Measurements from ENCODE around the gene SIRT7. TPM values are rescaled to one million over a fixed set of nuclear protein-coding genes. Genes with fewer than 3 reads are reported as not detected.

SIRT7 gene
- total RNA-seq, 1 donor from 2014 or later: 20.9 TPM

GRCh38 chr17:81865733-81866439 is 52.1 kb downstream of the SIRT7 start:
- peaks cover 10% of the 10 kb centered on the region for H3K36me3 Mint-ChIP-seq (ENCODE audit: unreplicated experiment)

DNA sequence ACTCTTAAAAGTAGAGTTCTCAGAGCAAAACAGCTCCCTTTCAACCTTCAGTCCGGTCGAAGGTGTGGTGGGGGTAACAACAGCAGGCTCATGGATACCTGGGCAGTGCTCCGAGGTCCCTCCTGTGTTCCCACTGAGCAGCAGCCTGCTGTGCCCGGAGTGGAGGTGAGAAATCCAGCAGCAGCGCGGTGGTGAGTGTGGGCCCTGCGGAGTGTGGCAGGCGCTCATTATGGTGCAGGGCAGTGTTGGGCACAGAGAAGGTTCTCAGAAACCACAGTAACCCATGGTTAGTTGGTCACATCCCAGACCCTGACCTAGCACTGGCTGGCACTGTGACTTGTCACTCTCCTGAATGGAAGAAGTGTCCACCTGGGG is 52.6 kb downstream of the SIRT7 start:
- TF ChIP-seq CTCF (IDR thresholded peaks at IDR 0.05): no peak
- peaks cover 10% of the 10 kb centered on the region for H3K36me3 Mint-ChIP-seq (ENCODE audit: unreplicated experiment)
- no peak for DNase-seq (ENCODE audit: extremely low spot score, unreplicated experiment)
- H3K27me3 Mint-ChIP-seq (ENCODE audit: unreplicated experiment): no peaks in the 10 kb centered on the region
- no peaks in the 10 kb centered on the region for H3K9me3 Mint-ChIP-seq (ENCODE audit: unreplicated experiment)
- H3K4me3 Mint-ChIP-seq (ENCODE audit: unreplicated experiment): no peak overlapping the region
- H3K4me1 Mint-ChIP-seq (ENCODE audit: unreplicated experiment): peaks cover 48% of the 10 kb centered on the region
- H3K27ac Mint-ChIP-seq (ENCODE audit: unreplicated experiment): peak overlapping the region; percentile 66

More at GRCh38 chr17:81865733-81866439, 52.1 kb downstream of the SIRT7 start:
- no peaks in the 10 kb centered on the region for H3K27me3 Mint-ChIP-seq (ENCODE audit: unreplicated experiment)
- peak overlapping the region; percentile 66 for H3K27ac Mint-ChIP-seq (ENCODE audit: unreplicated experiment)
- no peak overlapping the region for H3K4me3 Mint-ChIP-seq (ENCODE audit: unreplicated experiment)
- DNase-seq (ENCODE audit: extremely low spot score, unreplicated experiment): no peak
- TF ChIP-seq CTCF (IDR thresholded peaks at IDR 0.05): no peak
- no peaks in the 10 kb centered on the region for H3K9me3 Mint-ChIP-seq (ENCODE audit: unreplicated experiment)
- H3K4me1 Mint-ChIP-seq (ENCODE audit: unreplicated experiment): peaks cover 49% of the 10 kb centered on the region

DNA sequence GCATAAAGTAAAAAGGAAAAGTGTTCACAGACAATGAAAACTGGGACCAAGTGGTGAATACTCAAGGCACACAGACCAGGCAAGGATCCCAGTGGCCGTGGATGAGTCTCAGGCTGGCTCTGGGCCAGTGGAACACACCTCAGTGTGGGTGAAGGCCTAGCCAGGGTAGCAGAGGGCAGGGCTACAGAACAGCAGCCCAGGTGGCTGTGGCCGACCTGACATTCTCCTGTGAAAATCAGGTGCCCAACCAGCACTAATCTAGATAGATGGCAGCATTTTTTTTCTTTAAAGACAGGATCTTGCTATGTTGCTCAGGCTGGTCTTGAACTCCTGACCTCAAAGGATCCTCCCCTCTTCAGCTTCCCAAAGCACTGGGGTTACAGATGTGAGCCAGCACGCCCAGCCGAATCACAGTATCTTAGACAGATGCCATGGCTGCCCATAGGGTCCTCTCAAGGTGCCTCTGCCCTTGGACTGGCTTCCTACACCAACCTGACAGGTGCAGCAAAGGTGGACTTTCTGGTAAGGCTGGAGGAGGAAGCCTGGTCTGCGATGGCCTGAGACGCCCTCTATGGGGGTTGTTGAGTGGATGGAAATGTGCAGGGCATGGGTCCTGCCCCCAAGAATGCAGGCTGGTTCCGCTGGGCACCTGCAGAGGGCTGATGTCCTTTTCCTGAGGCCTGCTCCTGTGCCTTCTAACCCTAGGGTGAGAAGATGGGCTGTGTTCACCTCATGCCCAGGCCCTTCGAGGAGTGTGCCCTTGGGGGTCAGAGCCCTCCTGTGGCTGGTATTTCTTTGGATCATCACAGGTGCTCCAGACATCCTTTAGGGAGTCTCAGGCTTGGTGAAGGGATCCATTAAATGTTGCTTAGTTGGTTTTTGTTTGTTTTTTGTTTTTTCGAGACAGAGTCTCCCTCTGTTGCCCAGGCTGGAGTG is 53.9 kb downstream of the SIRT7 start:
- Mint-ChIP-seq H3K9me3 (ENCODE audit: unreplicated experiment) (no peaks in the 10 kb centered on the region), H3K27me3 (ENCODE audit: unreplicated experiment) (no peaks in the 10 kb centered on the region), H3K4me3 (ENCODE audit: unreplicated experiment) (no peak overlapping the region), H3K36me3 (ENCODE audit: unreplicated experiment) (peaks cover 8% of the 10 kb centered on the region), H3K4me1 (ENCODE audit: unreplicated experiment) (peaks cover 44% of the 10 kb centered on the region), H3K27ac (ENCODE audit: unreplicated experiment) (peak overlapping the region; percentile 23)
- no peak for TF ChIP-seq CTCF (IDR thresholded peaks at IDR 0.05)
- no peak for DNase-seq (ENCODE audit: extremely low spot score, unreplicated experiment)

DNA sequence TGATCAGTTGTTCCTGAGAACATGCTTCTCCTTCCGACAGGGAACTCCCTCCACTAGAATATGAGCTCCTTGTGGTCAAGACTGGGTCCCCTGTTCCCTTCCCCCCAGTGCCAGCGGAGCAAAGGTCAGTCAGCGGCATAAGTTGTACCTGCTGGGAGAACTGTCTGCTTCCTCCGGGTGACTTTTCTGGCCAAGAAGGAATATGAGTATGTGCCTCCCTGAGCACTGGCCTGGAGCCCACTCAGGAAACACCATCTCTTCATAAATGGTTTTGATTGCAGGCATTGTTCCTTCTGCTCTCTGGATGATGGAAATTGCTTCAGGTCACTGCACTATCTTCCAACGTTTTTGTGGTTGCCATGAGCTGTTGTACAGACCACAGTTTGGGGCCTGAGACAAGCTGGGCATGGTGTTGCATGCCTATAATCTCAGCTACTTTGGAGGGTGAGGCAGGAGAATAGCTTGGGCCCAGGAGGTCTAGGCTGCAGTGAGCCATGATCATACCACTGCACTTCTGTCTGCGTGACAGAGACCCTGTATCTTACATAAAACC is 54.8 kb downstream of the SIRT7 start:
- peaks cover 48% of the 10 kb centered on the region for H3K4me1 Mint-ChIP-seq (ENCODE audit: unreplicated experiment)
- DNase-seq (ENCODE audit: extremely low spot score, unreplicated experiment): no peak
- peak overlapping the region; percentile 68 for H3K4me3 Mint-ChIP-seq (ENCODE audit: unreplicated experiment)
- peak overlapping the region; percentile 52 for H3K27ac Mint-ChIP-seq (ENCODE audit: unreplicated experiment)
- no peaks in the 10 kb centered on the region for H3K9me3 Mint-ChIP-seq (ENCODE audit: unreplicated experiment)
- H3K27me3 Mint-ChIP-seq (ENCODE audit: unreplicated experiment): no peaks in the 10 kb centered on the region
- peaks cover 8% of the 10 kb centered on the region for H3K36me3 Mint-ChIP-seq (ENCODE audit: unreplicated experiment)
- TF ChIP-seq CTCF (IDR thresholded peaks at IDR 0.05): no peak

Other genes starting within 250 kb of the SIRT7 start
- gene ARL16, start 234.4 kb downstream of the SIRT7 start, total RNA-seq: 41.7 and 46.3 TPM in 2 replicates
- 111 and 117 TPM in 2 replicates for gene HGS, start 234.2 kb downstream of the SIRT7 start, total RNA-seq
- 47.9 and 51.1 TPM in 2 replicates for gene MRPL12, start 214.8 kb downstream of the SIRT7 start, total RNA-seq
- 8.0 and 9.5 TPM in 2 replicates for gene SLC25A10, start 205.9 kb downstream of the SIRT7 start, total RNA-seq
- not detected in 2 replicates for gene GCGR, start 114.0 kb downstream of the SIRT7 start, total RNA-seq
- 169 and 176 TPM in 2 replicates for gene MCRIP1, start 84.9 kb downstream of the SIRT7 start, total RNA-seq
- gene PPP1R27, start 83.1 kb downstream of the SIRT7 start, total RNA-seq: 0.62 TPM in 1 of 2 replicates, not detected in the other
- 792 and 837 TPM in 2 replicates for gene P4HB, start 57.6 kb downstream of the SIRT7 start, total RNA-seq
- gene ARHGDIA, start 46.8 kb downstream of the SIRT7 start, total RNA-seq: 430 and 433 TPM in 2 replicates
- 72.6 and 78.5 TPM in 2 replicates for gene ALYREF, start 26.6 kb downstream of the SIRT7 start, total RNA-seq
- gene ANAPC11, start 26.5 kb downstream of the SIRT7 start, total RNA-seq: 119 and 138 TPM in 2 replicates
- 0.56 and 0.68 TPM in 2 replicates for gene NPB, start 15.9 kb downstream of the SIRT7 start, total RNA-seq
- gene PCYT2, start 6.8 kb downstream of the SIRT7 start, total RNA-seq: 33.2 and 38.0 TPM in 2 replicates
- gene MAFG, start 9.6 kb upstream of the SIRT7 start, total RNA-seq: 34.7 and 35.6 TPM in 2 replicates
- gene PYCR1, start 19.1 kb upstream of the SIRT7 start, total RNA-seq: 123 and 128 TPM in 2 replicates
- not detected in 2 replicates for gene MYADML2, start 29.1 kb upstream of the SIRT7 start, total RNA-seq
- gene NOTUM, start 43.0 kb upstream of the SIRT7 start, total RNA-seq: 0.30 TPM in 1 of 2 replicates, not detected in the other
- 45.9 and 47.1 TPM in 2 replicates for gene ASPSCR1, start 59.5 kb upstream of the SIRT7 start, total RNA-seq
- gene CENPX, start 104.7 kb upstream of the SIRT7 start, total RNA-seq: 29.4 and 31.7 TPM in 2 replicates
- 9.4 and 9.8 TPM in 2 replicates for gene LRRC45, start 105.1 kb upstream of the SIRT7 start, total RNA-seq
- gene RAC3, start 113.5 kb upstream of the SIRT7 start, total RNA-seq: 19.4 and 21.8 TPM in 2 replicates
- gene DCXR, start 119.5 kb upstream of the SIRT7 start, total RNA-seq: 69.0 and 71.0 TPM in 2 replicates
- gene RFNG, start 133.6 kb upstream of the SIRT7 start, total RNA-seq: 37.3 and 41.0 TPM in 2 replicates
- 100 and 108 TPM in 2 replicates for gene GPS1, start 133.7 kb upstream of the SIRT7 start, total RNA-seq
- gene DUS1L, start 147.6 kb upstream of the SIRT7 start, total RNA-seq: 69.3 and 73.3 TPM in 2 replicates
- gene FASN, start 180.1 kb upstream of the SIRT7 start, total RNA-seq: 134 and 136 TPM in 2 replicates